ENCODE data around the gene ORMDL3.

- TF ChIP-seq CTCF (IDR thresholded peaks at IDR 0.05): no peak
- TF ChIP-seq POLR2A (IDR thresholded peaks at IDR 0.05): no peak
Measured at GRCh38 chr17:39923836-39924690, 3.3 kb downstream of the ORMDL3 start.
